ENCODE data around the gene AKAP12.

AKAP12 gene

DNA sequence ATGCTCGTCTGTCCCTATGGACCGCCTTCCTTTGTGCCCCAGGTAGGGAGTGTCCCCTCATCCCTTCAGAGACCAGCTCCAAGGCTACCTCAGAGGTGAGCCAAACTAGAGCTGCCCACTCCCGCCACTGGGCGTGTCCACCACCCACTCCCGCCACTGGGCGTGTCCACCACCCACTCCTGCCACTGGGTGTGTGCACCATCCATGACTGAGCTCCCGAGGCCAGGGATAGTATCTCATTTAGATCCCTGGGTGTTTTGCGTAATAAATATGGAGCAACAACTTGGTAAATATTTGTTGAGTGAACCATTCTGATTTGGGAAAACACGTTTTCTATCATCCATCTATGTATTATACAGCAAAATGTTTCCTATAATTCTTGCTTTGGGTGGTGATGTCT lies 82.8 kb downstream of the AKAP12 start:
- Histone ChIP-seq H3K27me3 (ENCODE audit: insufficient read depth, insufficient read length) (no peaks in the 10 kb centered on the region), H3K4me3 (ENCODE audit: insufficient read length, low read depth) (no peak overlapping the region), H3K9me3 (ENCODE audit: insufficient read depth, low read length) (no peaks in the 10 kb centered on the region), H3K36me3 (ENCODE audit: insufficient read depth, insufficient read length, low read length) (no peaks in the 10 kb centered on the region), H3K9ac (ENCODE audit: insufficient read length, low read depth) (no peak overlapping the region), H3K4me1 (ENCODE audit: insufficient read depth, insufficient read length) (no peaks in the 10 kb centered on the region)
- no peak for DNase-seq (ENCODE audit: low read depth, low spot score)
- TF ChIP-seq ZNF274 (IDR thresholded peaks at IDR 0.05; ENCODE audit: low read depth, low read length): no peak
- TF ChIP-seq SUZ12 (IDR thresholded peaks at IDR 0.05; ENCODE audit: extremely low read depth, insufficient read depth, insufficient read length): no peak
- TF ChIP-seq YY1 (IDR thresholded peaks at IDR 0.05; ENCODE audit: insufficient read depth, insufficient read length): no peak

DNA sequence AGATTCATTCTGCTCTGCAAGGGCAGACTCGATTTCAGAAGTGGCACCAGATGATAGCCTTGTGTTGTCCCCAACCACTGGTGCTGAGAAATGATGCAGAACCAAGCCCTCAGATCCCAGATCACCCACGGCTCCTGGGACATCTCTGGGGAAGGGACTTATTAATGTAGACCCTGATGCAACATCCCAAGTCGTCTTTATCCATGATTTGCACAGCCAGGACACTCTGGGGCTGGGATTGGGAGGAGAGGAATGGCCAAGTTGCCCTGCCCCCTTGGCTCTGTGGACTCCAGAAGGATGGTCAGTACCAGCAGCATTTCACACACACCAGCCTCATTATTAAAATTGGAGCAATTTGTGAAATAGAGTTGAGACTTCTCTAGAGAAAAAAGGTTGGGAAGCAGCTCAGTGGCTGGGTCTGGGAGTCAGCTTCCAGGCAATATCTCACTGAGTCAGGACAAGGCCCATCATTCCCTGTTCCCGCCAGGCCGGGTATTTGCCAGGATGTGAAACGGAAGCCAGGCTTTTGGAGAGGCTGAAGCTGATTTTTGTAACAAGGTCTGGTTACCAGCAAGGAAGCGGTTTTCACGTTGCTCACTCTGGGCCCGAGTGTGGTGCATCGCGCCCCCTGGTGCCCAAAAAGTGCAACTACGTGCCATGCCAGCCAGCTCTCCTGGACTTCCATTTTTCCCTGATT lies 84.2 kb downstream of the AKAP12 start:
- no peak overlapping the region for H3K9ac ChIP-seq (ENCODE audit: insufficient read length, low read depth)
- no peaks in the 10 kb centered on the region for H3K36me3 ChIP-seq (ENCODE audit: insufficient read depth, insufficient read length, low read length)
- H3K4me3 ChIP-seq (ENCODE audit: insufficient read length, low read depth): no peak overlapping the region
- no peaks in the 10 kb centered on the region for H3K9me3 ChIP-seq (ENCODE audit: insufficient read depth, low read length)
- H3K4me1 ChIP-seq (ENCODE audit: insufficient read depth, insufficient read length): no peaks in the 10 kb centered on the region
- no peak for TF ChIP-seq YY1 (IDR thresholded peaks at IDR 0.05; ENCODE audit: insufficient read depth, insufficient read length)
- no peak for TF ChIP-seq SUZ12 (IDR thresholded peaks at IDR 0.05; ENCODE audit: extremely low read depth, insufficient read depth, insufficient read length)
- TF ChIP-seq ZNF274 (IDR thresholded peaks at IDR 0.05; ENCODE audit: low read depth, low read length): no peak
- no peaks in the 10 kb centered on the region for H3K27me3 ChIP-seq (ENCODE audit: insufficient read depth, insufficient read length)
- peak; percentile 51 for DNase-seq (ENCODE audit: low read depth, low spot score)

- DNase-seq (ENCODE audit: low read depth, low spot score): no peak
- Histone ChIP-seq H3K9ac (ENCODE audit: insufficient read length, low read depth) (no peak overlapping the region), H3K36me3 (ENCODE audit: insufficient read depth, insufficient read length, low read length) (no peaks in the 10 kb centered on the region), H3K9me3 (ENCODE audit: insufficient read depth, low read length) (no peaks in the 10 kb centered on the region), H3K4me1 (ENCODE audit: insufficient read depth, insufficient read length) (no peaks in the 10 kb centered on the region), H3K27me3 (ENCODE audit: insufficient read depth, insufficient read length) (no peaks in the 10 kb centered on the region), H3K4me3 (ENCODE audit: insufficient read length, low read depth) (no peak overlapping the region)
- TF ChIP-seq YY1 (IDR thresholded peaks at IDR 0.05; ENCODE audit: insufficient read depth, insufficient read length) (no peak), ZNF274 (IDR thresholded peaks at IDR 0.05; ENCODE audit: low read depth, low read length) (no peak), SUZ12 (IDR thresholded peaks at IDR 0.05; ENCODE audit: extremely low read depth, insufficient read depth, insufficient read length) (no peak)
These were observed 84.7 kb downstream of the AKAP12 start for GRCh38 chr6:151324488-151324825.

DNA sequence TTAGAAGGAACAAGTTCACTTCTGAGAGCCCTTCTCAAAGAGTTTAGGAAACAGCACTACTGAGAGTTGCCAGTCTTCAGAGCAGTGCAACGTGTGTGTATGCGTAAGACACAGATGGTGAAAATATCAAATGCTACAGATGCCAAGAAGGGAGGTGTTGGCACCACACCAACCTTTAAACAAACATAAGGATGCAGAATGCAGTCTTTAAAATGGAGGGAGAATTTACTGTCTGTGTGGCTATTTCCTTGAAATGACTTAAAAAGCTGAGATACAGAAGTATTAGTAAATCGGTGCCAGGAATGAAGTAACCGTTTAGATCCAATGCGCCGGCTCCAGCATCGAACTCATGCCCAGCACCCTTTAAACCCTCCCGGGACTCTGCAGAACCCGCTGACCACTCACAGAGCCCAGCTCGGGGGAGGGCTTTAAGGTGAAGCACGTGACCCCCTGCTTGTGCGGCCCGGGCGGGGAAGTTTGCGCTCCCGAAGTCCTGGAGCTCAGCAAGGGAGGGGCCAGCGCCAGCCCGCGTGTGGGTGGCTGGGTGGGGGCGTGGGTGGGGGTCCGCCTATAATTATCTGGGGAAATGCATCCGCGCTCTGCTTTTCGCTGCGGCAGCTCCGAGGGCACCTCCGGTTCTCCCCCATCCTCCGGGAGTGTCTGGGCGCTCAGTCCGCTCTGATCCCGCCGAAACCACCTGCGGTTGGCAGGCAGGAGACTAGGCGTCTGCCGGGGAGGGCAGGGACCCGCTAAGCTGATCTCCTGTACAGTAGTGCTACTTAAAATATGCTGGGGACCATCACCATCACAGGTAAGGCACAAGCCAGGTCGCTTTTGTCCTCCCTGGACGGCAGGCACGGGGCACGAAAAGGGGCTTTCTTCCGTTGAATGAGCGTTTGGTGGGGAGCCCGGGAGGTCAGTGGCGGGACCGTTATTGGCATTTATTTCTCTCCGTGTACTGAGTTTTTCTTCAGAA lies 85.6 kb downstream of the AKAP12 start:
- Histone ChIP-seq H3K36me3 (ENCODE audit: insufficient read depth, insufficient read length, low read length) (no peaks in the 10 kb centered on the region), H3K9ac (ENCODE audit: insufficient read length, low read depth) (no peak overlapping the region), H3K4me3 (ENCODE audit: insufficient read length, low read depth) (no peak overlapping the region), H3K27me3 (ENCODE audit: insufficient read depth, insufficient read length) (no peaks in the 10 kb centered on the region), H3K9me3 (ENCODE audit: insufficient read depth, low read length) (no peaks in the 10 kb centered on the region), H3K4me1 (ENCODE audit: insufficient read depth, insufficient read length) (no peaks in the 10 kb centered on the region)
- TF ChIP-seq ZNF274 (IDR thresholded peaks at IDR 0.05; ENCODE audit: low read depth, low read length) (no peak), SUZ12 (IDR thresholded peaks at IDR 0.05; ENCODE audit: extremely low read depth, insufficient read depth, insufficient read length) (no peak), YY1 (IDR thresholded peaks at IDR 0.05; ENCODE audit: insufficient read depth, insufficient read length) (no peak)
- DNase-seq (ENCODE audit: low read depth, low spot score): no peak

DNA sequence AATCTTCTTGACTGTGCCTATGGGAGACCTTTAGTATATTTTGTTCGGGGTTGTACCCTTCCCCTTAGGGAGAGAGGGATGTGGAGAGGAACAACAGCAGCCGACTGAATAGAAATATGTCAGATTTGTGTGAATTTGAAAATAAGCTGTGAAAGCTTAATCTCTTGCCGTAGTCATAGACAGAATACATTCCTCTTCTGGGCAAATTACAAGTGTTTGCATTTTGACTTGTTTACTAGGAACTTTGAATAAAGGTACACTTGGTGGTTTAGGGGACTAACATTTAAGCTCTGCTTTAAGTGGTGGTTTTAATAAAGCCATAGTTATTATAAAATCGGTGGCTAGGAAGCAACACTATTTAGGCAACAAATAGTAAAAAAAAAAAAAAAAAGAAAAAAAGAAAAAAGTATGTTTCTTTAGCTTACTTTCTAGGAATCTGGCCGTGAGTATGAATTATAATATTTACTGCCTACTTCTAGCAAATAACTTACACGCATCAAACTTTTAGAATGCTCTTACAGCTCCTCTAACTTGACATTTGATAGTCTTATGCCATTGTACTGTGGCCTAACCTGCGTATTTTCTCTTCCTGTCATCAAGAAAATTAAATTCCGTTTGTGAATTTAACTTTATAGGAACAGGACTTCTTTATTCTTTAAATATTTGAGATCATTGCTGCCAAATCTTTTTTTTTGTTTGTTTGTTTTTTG lies 86.5 kb downstream of the AKAP12 start:
- TF ChIP-seq ZNF274 (IDR thresholded peaks at IDR 0.05; ENCODE audit: low read depth, low read length) (no peak), YY1 (IDR thresholded peaks at IDR 0.05; ENCODE audit: insufficient read depth, insufficient read length) (no peak), SUZ12 (IDR thresholded peaks at IDR 0.05; ENCODE audit: extremely low read depth, insufficient read depth, insufficient read length) (no peak)
- Histone ChIP-seq H3K27me3 (ENCODE audit: insufficient read depth, insufficient read length) (no peaks in the 10 kb centered on the region), H3K36me3 (ENCODE audit: insufficient read depth, insufficient read length, low read length) (no peaks in the 10 kb centered on the region), H3K4me1 (ENCODE audit: insufficient read depth, insufficient read length) (no peaks in the 10 kb centered on the region), H3K9me3 (ENCODE audit: insufficient read depth, low read length) (no peaks in the 10 kb centered on the region), H3K4me3 (ENCODE audit: insufficient read length, low read depth) (no peak overlapping the region), H3K9ac (ENCODE audit: insufficient read length, low read depth) (no peak overlapping the region)
- DNase-seq (ENCODE audit: low read depth, low spot score): no peak

- Histone ChIP-seq H3K9ac (ENCODE audit: insufficient read length, low read depth) (no peak overlapping the region), H3K27me3 (ENCODE audit: insufficient read depth, insufficient read length) (no peaks in the 10 kb centered on the region), H3K4me3 (ENCODE audit: insufficient read length, low read depth) (no peak overlapping the region), H3K4me1 (ENCODE audit: insufficient read depth, insufficient read length) (no peaks in the 10 kb centered on the region), H3K9me3 (ENCODE audit: insufficient read depth, low read length) (no peaks in the 10 kb centered on the region), H3K36me3 (ENCODE audit: insufficient read depth, insufficient read length, low read length) (no peaks in the 10 kb centered on the region)
- no peak for DNase-seq (ENCODE audit: low read depth, low spot score)
- TF ChIP-seq SUZ12 (IDR thresholded peaks at IDR 0.05; ENCODE audit: extremely low read depth, insufficient read depth, insufficient read length): no peak
- no peak for TF ChIP-seq ZNF274 (IDR thresholded peaks at IDR 0.05; ENCODE audit: low read depth, low read length)
- no peak for TF ChIP-seq YY1 (IDR thresholded peaks at IDR 0.05; ENCODE audit: insufficient read depth, insufficient read length)
These were observed 87.3 kb downstream of the AKAP12 start for GRCh38 chr6:151327101-151327500.
